SU-DHL-6 (cell line): ENCODE results near the gene ACER2.

Experiments
- CTCF ChIP-seq: fragments of 200-600 bp; sonication (generic); IDR thresholded peaks from one replicate; pipeline ENCODE4 v1.5.1; 2017; ENCODE audit warnings: antibody characterized with exemption, mild to moderate bottlenecking, low read length, moderate library complexity; ENCODE audit not compliant: insufficient read depth, poor library complexity, severe bottlenecking
- EZH2phosphoT487 ChIP-seq: fragments of 200-600 bp; sonication (generic), shearing (Covaris generic); conservative IDR thresholded peaks from 2 replicates; pipeline ENCODE4 v1.6.1; 2018; ENCODE audit warnings: mild to moderate bottlenecking, antibody characterized with exemption, low read length, moderate library complexity, mixed read lengths

- no peak for TF ChIP-seq CTCF
- TF ChIP-seq EZH2phosphoT487, result no peak
Observed at GRCh38 chr9:19481121-19481870, 72.5 kb downstream of the ACER2 start.
